ENCODE measurements around the gene SEC24B. TPM values are rescaled to one million over a fixed set of nuclear protein-coding genes. Genes with fewer than 3 reads are reported as not detected.
A peak's percentile ranks its signal among the peaks of the same experiment; 100 is the strongest.

The SEC24B gene
- total RNA-seq, 1 experiment from 2014 or later: 35.0 TPM

DNA sequence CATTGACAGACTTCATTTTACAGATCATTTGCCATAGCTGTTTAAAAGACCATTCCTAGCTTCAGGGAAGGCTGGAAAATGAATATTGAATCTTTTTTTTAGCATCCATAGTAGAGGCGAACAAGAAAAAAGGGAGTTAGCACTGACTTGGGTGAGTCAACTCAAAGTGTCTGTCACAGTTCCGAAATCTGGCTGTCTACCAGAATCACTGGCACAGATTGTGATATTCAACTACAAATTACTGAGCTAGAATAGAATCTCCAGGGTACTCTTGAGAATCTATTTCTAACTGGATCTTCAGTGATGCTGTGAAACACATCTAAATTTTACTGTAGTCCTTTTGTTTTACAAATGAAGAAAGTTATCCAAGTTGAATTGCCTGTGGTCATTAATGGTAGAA lies 31.5 kb downstream of the SEC24B start:
- H3K27me3 Mint-ChIP-seq (ENCODE audit: insufficient read depth, unreplicated experiment): no peaks in the 10 kb centered on the region
- ChIA-PET CTCF (no interaction called here), POLR2A (interaction anchor here (0.6 to 2.0 kb wide), 6 partner anchors 16 to 238 kb away, joined by 3 to 6 read pairs (median 4); partner anchors contain the start of genes CASP6 and SEC24B)
- no peaks in the 10 kb centered on the region for H3K9me3 Mint-ChIP-seq (ENCODE audit: unreplicated experiment)
- H3K27ac Mint-ChIP-seq (ENCODE audit: low read depth, unreplicated experiment): no peak overlapping the region
- TF ChIP-seq CTCF (IDR thresholded peaks at IDR 0.05; ENCODE audit: unreplicated experiment): no peak
- H3K4me1 Mint-ChIP-seq (ENCODE audit: insufficient read depth, unreplicated experiment): peaks cover 25% of the 10 kb centered on the region
- H3K36me3 Mint-ChIP-seq (ENCODE audit: insufficient read depth, unreplicated experiment): peaks cover 48% of the 10 kb centered on the region
- intact Hi-C loops (cut with micrococcal nuclease): no loop called here
- BruUV-seq (replicated peaks): no TSS peak
- no peak overlapping the region for H3K4me3 Mint-ChIP-seq (ENCODE audit: unreplicated experiment)
- peak; percentile 37 for DNase-seq (ENCODE audit: unreplicated experiment)

GRCh38 chr4:109469915-109470314 lies 36.3 kb downstream of the SEC24B start:
- H3K4me3 Mint-ChIP-seq (ENCODE audit: unreplicated experiment): no peak overlapping the region
- H3K4me1 Mint-ChIP-seq (ENCODE audit: insufficient read depth, unreplicated experiment): peaks cover 26% of the 10 kb centered on the region

GRCh38 chr4:109472343-109472761 lies 38.7 kb downstream of the SEC24B start:
- intact Hi-C loops (cut with micrococcal nuclease): no loop called here
- CTCF ChIA-PET: interaction anchor here (0.6 to 1.3 kb wide), 4 partner anchors 39 to 582 kb away, joined by 3 to 5 read pairs (median 4); partner anchors contain the start of gene SEC24B
- BruUV-seq (replicated peaks): no TSS peak

More at GRCh38 chr4:109469915-109470314, 36.3 kb downstream of the SEC24B start:
- intact Hi-C loops (cut with micrococcal nuclease): no loop called here
- ChIA-PET POLR2A (interaction anchor here (1.4 to 3.6 kb wide), 3 partner anchors 28 to 36 kb away, joined by 4 to 25 read pairs (median 5); partner anchors contain the start of gene SEC24B), CTCF (interaction anchor here (2.3 kb wide), 1 partner anchor 37 kb away, joined by 7 read pairs; the partner anchor contains the start of gene SEC24B)
- peak overlapping the region; percentile 37 for H3K27ac Mint-ChIP-seq (ENCODE audit: low read depth, unreplicated experiment)
- TF ChIP-seq CTCF (IDR thresholded peaks at IDR 0.05; ENCODE audit: unreplicated experiment): no peak
- no peaks in the 10 kb centered on the region for H3K9me3 Mint-ChIP-seq (ENCODE audit: unreplicated experiment)
- no TSS peak for BruUV-seq (replicated peaks)
- no peak for DNase-seq (ENCODE audit: unreplicated experiment)
- no peaks in the 10 kb centered on the region for H3K27me3 Mint-ChIP-seq (ENCODE audit: insufficient read depth, unreplicated experiment)
- H3K36me3 Mint-ChIP-seq (ENCODE audit: insufficient read depth, unreplicated experiment): peaks cover 43% of the 10 kb centered on the region

GRCh38 chr4:109473824-109474223 lies 40.2 kb downstream of the SEC24B start:
- Mint-ChIP-seq H3K27ac (ENCODE audit: low read depth, unreplicated experiment) (no peak overlapping the region), H3K9me3 (ENCODE audit: unreplicated experiment) (no peaks in the 10 kb centered on the region), H3K36me3 (ENCODE audit: insufficient read depth, unreplicated experiment) (peaks cover 42% of the 10 kb centered on the region), H3K4me3 (ENCODE audit: unreplicated experiment) (no peak overlapping the region), H3K27me3 (ENCODE audit: insufficient read depth, unreplicated experiment) (no peaks in the 10 kb centered on the region), H3K4me1 (ENCODE audit: insufficient read depth, unreplicated experiment) (peaks cover 18% of the 10 kb centered on the region)
- ChIA-PET CTCF (no interaction called here), POLR2A (interaction anchor here (0.7 to 1.8 kb wide), 5 partner anchors 13 to 528 kb away, joined by 3 to 5 read pairs (median 5); no protein-coding TSS in a partner anchor)
- BruUV-seq (replicated peaks): TSS peak; percentile 19
- intact Hi-C loops (cut with micrococcal nuclease): no loop called here
- DNase-seq (ENCODE audit: unreplicated experiment): no peak
- TF ChIP-seq CTCF (IDR thresholded peaks at IDR 0.05; ENCODE audit: unreplicated experiment): no peak

More at GRCh38 chr4:109472343-109472761, 38.7 kb downstream of the SEC24B start:
- Mint-ChIP-seq H3K4me3 (ENCODE audit: unreplicated experiment) (no peak overlapping the region), H3K27ac (ENCODE audit: low read depth, unreplicated experiment) (no peak overlapping the region), H3K4me1 (ENCODE audit: insufficient read depth, unreplicated experiment) (peaks cover 18% of the 10 kb centered on the region), H3K36me3 (ENCODE audit: insufficient read depth, unreplicated experiment) (peaks cover 51% of the 10 kb centered on the region), H3K9me3 (ENCODE audit: unreplicated experiment) (no peaks in the 10 kb centered on the region), H3K27me3 (ENCODE audit: insufficient read depth, unreplicated experiment) (no peaks in the 10 kb centered on the region)
- TF ChIP-seq CTCF (IDR thresholded peaks at IDR 0.05; ENCODE audit: unreplicated experiment): no peak
- DNase-seq (ENCODE audit: unreplicated experiment): peak; percentile 61
- POLR2A ChIA-PET: interaction anchor here (0.6 to 3.6 kb wide), 4 partner anchors 29 to 53 kb away, joined by 3 to 25 read pairs (median 10); partner anchors contain the start of gene SEC24B

Measured in MCF 10A (cell line).